Superior temporal gyrus (tissue), 1 donor: ENCODE data around the gene POGLUT2.
"Not testable (repeated sequence)": the region's sequence is repeated elsewhere in the genome, so short reads cannot be mapped to it uniquely, and the experiment has no call there.

Source experiments
- DNase-seq: peaks from one replicate; pipeline ENCODE4 v3.0.0-alpha.2; 2016; ENCODE audit errors: extremely low spot score

Gene POGLUT2

DNA sequence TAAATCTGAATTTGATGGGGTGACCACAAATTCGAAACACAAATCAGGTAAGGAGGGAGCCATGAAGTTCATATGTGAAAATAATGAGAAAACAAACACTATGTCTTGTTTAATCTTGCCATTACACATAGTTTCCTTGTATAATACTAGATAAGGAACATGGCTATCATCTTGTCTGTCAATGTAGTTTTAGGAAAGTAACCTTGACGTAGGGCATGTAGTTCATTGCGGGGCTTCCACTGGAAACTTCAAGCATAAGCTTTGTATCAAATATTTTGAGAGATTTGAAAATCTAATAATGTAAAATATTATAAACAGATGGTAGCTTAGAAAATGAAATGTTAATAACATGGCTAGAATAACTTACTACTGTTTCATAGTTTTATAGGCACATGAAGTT is 8.9 kb upstream of the POGLUT2 start:
- DNase-seq = no peak

DNA sequence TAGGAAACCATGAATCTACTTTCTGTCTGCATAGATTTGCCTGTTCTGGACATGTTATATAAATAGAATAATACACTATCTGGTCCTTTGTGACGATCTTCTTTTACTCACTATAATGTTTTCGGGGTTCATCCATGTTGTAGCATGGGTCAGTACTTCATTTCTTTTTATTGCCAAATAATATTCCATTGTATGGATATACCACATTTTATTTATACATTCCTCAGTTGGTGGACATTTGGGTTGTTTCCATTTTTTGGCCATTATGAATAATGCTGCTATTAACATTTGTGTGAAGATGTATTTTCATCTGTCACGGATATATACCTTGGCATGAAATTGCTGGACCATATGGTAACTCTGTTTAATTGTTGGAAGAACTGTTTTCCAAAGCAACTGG is 6.9 kb upstream of the POGLUT2 start:
- DNase-seq = no peak

DNA sequence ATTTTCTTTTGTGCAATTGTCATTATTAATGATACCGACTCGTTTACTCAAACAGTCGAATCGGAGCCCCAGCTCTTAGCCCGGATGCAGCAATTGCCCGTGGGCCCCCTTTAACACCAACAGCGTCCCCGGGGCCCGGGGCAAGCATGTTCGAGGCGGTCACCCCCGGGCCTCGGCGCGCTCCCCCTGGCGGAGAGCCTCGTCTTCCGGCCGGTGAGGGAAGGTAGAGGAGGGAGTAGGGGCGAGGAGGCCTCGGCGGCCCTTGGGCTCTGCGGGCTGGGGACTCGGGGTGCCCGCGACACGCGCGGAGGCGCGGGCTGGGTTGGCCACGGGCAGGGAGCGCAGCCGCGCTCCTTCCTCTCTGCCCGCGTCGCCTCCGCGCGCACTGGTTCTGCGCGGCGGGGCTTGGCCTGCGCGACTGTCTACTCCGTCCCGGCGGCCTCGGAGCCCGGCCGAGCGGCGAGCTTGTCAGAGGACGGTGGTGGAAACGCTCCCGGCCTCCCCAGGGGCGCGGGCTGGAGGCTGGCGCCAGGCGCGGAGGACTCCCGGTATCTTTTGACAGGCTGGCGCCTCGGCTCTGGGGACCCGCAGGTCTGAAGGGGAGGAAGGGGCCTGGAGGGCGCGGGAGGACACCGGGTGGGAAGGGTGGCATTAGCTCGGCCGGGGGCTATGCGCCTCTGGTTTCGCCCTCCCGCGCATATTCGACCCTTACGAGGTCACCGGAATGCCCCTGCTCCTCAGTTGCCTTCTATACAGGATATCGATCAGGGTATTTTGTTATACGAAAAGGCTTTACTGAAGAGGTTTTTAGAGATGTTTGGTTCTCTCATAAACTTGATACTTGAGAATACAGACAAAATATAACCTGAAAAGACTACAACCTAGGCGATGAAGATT is 1.6 kb upstream of the POGLUT2 start:
- peak; percentile 66 for DNase-seq

DNA sequence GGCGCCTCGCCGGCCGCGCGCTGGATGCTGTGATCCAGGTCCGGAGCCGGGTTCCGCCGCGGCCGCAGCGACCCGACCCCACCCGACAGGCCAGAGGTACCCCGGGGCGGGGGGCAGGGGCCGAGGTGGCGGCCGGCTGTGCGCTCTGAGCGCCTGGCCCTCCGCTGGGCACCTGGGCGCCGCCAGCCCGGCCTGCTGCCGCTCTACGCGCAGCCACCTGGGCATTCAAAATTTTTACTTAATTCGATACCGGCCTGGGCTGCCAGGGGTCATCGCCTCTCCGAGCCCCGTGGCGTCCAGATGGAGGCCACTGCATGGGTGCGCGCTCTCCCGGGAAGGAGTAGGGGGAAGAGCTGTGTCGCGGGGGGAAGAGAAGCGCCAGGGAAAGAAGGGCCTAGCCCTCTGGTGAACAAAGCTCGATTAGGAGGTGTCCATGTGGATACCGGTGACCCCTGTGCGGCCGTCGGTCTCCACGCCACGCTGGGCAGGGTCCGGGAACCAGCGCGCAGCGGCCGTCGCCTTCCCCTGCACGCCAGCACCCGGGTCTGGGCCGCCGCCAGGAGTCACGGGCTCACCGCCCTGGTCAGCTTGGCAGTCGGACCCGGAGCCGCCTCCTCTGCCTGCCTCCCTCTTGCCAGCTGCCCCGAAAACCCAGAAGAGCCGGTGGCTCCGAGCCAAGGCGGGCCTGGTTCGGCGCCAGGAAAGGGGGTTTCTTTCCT is 809 bp upstream of the POGLUT2 start:
- no peak for DNase-seq

DNA sequence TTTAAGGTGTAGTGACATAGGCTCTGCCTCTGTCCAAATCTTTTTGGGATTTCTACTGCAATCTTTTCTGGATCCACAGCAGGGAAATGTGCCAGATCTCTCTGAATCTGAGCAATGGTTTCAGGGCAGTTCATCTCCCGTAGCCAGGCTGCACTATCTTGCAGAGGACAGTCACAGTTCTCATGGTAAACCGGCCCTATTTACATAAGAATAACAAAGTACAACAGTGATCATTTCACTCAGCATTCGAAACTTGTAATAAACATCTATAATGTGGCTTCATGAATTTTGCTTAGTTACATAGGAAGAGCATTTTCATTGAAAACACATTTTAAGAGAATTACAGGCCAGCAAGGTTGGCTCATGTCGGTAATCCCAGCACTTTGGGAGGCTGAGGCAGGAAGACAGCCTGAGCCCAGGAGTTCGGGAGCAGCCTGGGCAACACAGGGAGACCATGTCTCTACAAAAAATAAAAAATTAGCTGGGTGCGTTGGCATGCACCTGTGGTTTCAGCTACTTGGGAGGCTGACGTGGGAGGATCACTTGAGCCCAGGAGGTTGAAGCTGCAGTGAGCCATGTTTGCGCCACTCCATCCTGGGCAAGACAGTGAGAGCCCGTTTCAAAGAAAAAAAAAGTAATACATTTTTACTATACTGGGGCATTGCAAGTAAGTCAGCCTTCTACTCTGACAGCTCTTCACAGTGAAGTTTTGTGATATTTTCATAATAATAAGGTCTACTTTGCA is 5.0 kb downstream of the POGLUT2 start:
- no peak for DNase-seq

DNA sequence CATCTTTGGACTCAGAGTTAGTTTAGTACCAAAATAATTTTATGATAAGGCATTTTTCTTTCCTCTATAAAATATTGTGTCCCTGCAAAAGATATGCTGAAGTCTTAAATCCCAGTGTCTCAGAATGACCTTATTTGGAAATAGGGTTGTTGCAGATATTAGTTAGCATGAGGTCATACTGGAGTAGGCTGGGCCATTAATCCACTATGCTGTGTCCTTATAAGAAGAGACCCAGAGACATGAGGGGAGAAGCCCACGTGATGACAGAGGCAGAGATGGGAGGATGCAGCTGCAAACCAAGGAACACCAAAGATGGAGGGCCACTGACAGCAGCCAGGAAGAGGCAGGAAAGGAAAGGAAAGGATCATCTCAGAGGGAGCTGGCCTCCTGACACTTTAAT is 6.4 kb downstream of the POGLUT2 start:
- DNase-seq = no peak

DNA sequence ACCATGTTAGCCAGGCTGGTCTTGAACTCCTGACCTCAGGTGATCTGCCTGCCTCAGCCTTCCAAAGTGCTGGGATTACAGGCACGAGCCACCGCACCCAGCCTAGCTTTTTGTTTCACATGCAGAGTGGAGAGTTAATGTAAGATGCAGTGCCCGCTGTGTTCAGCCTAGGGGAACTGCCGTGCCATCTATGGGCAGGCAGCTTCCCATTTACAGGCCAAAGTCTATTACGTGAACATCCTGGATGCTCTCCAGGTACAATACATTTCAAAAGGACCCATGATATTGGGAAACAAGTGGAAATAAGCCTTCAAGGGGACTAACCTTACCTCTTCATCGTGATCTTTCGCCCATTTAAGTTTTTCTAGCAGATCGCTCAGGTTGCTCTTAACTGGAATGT is 10.1 kb downstream of the POGLUT2 start:
- no peak for DNase-seq

DNA sequence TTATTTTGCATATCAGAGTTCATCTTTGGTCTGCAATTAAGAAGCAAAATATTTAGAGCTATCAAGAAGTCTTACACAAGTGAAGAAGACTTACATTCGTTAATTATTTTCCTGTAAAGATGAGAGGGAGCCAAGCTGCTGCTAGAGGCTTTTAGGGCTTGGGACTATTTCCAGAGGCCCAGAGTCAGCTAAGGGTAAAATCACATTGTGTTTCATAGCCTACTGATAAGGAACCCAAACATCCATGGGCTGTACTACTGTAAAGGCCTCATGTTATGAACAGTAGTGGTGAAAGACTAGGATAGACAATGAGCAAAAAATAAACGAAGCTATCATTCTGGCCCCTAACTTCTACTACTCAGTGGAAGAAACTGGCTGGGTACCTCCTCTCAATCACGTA is 14.3 kb downstream of the POGLUT2 start:
- no peak for DNase-seq

DNA sequence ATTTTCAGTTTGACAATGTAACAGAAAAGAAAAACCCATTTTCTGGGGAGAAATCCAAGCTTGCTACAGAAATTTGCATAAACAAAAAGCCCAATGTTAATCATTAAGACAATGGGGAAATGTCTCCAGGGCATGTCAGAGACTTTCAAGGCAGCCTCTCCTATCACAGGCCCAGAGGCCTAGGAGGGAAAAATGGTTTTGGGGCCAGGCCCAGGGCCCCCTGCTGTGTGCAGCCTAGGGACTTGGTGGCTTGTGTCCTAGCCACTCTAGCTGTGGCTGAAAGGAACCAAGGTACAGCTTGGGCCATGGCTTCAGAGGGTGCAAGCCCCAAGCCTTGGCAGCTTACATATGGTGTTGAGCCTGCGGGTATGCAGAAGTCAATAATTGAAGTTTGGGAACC is 17.2 kb downstream of the POGLUT2 start:
- DNase-seq = no peak

DNA sequence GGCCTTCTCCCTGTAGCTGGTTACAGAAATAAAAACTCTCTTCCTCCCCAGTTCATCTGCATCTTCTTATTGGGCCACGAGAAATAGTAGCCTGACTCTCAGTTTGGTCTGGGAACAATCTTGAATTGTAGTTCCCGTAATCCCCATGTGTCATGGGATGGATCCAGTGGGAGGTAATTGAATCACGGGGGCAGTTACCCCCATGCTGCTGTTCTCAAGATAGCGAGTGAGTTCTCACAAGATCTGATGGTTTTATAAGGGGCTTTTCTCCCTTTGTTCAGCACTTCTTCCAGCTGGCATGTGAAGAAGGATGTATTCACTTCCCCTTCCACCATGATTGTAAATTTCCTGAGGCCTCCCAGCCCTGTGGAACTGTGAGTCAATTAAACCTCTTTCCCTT is 18.1 kb downstream of the POGLUT2 start:
- DNase-seq = not testable (repeated sequence)

DNA sequence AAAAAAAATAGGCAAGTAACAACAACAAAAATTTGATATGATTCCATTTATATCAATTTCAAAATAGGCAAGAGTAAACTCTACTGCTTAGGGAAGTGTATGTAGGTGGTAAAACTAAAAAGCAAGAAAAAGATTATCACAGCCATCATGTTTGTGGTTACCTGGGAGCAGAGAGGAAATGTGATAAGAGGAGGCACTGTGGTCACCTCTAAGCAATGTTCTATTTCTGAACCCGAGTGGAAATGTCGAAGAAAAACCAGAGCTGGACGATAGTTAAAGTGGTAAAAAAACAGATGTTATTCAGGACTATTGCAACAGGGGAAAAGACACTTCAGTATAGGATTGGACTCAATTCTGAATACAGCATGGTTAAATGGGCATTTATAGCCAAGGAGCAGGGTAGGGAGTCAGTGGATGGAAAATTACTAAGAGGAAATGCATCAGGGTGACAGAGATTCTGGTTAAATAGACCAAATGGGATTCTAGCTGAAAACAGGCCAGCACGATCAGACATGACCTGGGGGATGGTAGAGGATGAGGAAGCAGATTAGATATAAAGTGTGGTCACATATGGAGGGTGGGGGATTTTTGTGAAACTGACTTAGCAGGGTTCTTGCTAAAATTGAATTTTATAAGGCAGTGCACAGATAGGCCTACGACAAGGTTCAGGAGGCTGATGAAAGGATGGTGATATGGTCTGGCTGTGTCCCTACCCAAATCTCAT is 19.2 kb downstream of the POGLUT2 start:
- no peak for DNase-seq

DNA sequence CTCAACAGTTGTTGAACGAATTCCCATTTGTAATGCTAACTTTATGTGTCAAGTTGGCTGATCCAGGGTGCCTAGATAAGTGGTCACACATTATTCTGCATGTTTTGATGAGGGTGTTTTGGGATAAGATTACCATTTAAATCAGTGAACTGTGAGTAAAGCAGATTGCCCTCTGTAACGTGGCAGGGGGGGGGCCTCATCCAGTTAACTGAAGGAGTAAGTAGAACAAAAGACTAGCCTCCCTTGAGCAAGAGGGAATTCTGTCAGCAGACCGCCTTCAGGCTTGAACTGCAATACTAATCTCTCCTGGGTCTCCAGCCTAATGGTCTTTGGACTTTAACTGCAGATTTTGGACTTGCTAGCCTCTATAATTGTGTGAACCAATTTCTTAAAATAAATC is 21.0 kb downstream of the POGLUT2 start:
- no peak for DNase-seq

DNA sequence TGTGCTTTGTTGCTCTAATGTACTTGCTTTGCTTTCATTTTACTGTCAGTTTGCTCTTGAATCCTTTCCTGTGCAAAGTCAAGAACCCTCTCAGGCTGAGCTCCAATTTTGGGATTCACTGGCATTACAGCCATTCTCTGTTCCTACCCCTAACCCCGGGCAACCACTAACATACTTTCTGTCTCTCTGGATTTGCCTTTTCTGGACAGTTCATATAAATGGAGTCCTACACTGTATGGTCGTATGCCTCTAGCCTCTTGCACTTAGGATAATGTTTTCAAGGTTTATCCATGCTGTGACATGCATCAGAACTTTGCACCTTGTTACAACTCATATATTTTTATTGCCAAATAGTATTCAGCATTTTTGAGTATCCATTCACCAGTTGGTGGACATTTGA is 22.5 kb downstream of the POGLUT2 start:
- DNase-seq = no peak

DNA sequence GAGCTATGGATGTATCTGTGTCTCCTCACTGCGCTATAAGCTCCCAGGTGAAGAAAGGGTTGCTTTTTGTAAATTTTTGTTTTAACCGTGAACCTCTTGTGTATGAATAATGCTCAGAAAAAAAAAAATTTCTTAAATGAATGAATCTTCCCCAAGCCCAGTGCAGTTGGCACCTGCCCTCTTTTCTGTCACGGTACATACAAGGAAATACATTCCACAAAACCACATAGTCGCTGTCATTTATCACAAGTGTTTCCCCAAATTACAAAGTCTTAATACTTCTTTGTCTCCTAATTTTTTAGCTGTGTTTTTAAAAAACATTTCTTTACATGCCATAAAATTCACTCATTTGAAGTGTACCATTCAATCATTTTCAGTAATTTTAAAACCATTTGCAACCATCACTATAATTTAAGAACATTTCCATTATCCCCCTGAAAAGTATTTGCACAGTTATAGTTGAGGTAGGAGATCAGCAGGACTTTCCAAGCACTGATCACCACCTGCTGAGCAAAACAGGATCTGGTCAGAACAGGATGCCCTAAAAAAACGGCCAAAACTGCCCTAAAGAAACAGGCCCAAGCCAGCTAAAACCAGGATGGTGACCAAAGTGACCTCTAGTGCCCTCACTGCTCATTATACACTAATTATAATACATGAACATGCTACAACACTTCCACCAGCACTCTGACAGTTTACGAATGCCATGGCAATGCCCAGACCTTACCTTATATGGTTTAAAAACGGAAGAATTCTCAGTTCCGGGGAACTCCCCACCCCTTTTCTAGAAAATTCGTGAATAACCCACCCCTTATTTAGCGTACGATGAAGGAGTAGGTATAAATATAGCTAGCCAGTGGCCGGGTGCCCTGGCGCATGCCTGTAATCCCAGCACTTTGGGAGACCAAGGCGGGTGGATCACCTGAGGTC is 23.9 kb downstream of the POGLUT2 start:
- no peak for DNase-seq

DNA sequence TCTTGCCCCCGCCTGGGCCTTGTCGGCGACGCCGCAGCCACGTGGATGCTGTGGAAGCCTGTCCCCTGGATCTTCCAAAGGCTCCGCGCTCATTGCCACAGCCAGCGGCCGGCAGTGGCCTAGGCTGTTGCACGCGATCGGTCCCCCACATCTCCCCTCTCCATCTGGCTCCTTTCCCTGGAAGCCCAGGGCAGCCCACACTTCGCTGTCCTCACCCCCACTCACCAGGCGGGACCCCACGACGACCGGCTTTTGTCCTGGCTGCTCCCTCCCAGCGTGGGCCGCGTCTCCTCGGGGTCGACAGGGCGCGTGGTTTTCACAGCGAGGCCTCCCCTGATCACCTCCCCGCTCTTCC is 24.6 kb downstream of the POGLUT2 start:
- DNase-seq = no peak

DNA sequence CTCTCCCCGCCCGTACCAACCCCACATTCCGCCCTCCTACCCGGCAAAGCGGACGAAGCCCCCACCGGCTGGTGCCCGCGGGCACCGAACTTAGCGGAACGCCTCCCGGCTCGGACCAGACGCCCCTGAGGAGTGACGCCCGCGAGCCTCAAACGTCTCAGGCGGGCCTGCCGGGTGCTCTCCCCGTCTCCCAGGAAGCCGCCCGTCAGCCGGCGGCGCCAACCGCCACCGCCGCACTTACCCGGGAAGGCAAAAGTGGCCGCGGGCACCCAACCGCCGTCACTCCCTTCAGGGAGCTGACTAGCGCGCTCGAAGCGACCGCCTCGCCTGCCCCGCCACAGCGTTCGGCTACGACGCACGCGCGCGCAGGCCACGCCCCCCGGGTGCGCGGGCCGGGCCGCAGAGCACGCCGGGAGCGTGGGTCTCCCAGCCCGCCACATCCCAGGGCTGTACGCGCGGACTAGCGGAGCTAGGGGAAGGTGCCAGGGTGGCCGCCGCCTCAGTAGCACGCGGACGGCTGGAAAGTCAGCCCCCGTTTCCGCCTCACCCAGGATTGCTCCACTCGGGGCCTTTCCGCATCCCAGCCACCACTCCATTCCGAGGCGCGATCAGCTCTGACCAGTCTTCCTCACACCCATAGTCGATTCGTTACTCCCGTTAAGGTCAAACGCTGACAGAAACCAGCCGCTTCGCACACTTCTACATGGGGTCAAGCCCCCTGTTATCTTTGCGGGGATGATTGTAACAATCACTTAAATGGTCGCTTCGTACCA is 25.1 kb downstream of the POGLUT2 start, which contains the start of gene TEX30:
Gene TEX30 (minus strand): TSS at position 346 of the 773 bp plus-strand sequence. CDS start 3,760 bp downstream, outside the sequence.
- DNase-seq = peak; percentile 79

DNA sequence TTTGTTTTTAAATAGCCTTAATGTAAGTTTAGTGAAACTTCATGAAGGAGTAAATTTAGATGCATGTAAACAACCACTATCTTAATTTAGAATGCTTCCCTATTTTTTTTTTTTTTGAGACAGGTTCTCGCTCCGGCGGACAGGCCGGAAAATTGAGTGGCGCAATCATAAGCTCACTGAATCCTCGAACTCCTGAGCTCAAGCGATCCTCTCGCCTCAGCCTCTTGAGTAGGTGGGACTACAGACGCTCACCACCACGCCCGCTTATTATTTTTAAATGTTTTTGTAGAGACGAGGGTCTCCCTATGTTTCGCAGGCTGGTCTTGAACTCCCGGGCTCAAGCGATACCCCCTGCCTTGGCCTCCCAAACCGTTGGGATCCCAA is 26.7 kb downstream of the POGLUT2 start:
- DNase-seq = no peak

DNA sequence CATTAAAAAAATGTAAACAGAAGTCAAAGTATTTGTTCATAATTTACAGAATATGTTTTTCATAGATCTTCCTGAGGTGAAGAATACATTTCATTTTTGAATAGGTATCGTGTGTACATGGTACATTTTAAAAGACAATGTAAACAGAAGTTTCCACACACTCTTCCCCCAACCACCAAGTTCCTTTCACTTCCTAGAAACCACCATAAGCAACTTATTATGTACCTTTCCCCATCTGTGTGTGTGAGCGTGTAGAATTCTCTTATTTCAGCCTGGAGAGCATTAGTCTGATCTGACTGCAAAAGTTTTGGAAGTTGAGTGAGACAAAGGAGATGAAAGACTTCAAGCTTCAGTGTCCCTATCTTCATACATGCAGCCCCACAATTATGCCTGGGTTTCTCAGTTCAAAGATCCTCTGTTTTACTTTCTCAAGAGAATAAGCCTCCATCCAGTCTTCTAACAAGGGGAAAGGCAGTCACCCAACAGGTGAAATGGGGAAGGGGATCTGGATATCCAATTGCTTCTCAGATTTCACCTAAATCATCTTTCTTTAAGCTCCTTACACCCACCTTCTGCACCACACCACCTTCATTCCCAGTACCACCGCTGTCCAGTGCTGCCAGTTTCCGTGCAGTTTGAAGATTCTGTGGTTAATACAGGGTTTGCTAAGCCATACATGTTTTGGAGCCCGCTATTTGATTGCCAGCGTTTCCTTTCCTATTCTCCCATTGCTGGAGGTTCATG is 27.3 kb downstream of the POGLUT2 start:
- DNase-seq = no peak

DNA sequence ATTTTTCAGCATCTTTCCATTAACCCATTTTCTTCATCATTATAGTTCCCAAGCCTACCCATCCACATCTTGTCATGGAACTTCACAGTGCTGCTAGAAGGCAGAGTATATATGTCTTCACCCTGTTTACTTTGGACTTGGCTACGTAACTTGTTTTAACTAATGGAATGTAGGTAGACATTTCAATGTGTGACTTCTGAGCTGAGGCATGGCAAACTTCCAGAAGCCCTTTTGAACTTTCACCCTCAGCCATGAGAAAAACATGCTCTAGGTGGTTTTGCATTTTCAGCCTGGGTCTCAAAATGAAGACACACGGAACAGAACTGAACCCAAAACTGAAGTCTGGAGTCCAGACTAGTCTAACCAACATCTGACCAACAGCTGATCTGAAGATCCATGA is 28.3 kb downstream of the POGLUT2 start:
- no peak for DNase-seq
